HEK293 (cell line): ENCODE measurements around the gene EPHA4.

Experiments used
- ATF2 ChIP-seq: fragments of 450-650 bp; formaldehyde crosslinking; IDR thresholded peaks from 2 replicates; pipeline ENCODE4 v1.5.1; 2016; ENCODE audit warnings: missing biosample characterization, missing genetic modification characterization, low read depth
- CTCF ChIP-seq: fragments of 450-650 bp; formaldehyde crosslinking; IDR thresholded peaks from 2 replicates; pipeline ENCODE4 v1.5.1; 2016; ENCODE audit warnings: missing biosample characterization, missing genetic modification characterization
- HOXC10 ChIP-seq: sonication (generic); formaldehyde crosslinking; IDR thresholded peaks from 2 replicates; pipeline ENCODE4 v1.8.1; 2023; ENCODE audit warnings: mild to moderate bottlenecking, missing genetic modification reagents
- MYNN ChIP-seq: fragments of 450-650 bp; formaldehyde crosslinking; IDR thresholded peaks from 2 replicates; pipeline ENCODE4 v1.5.1; 2016; ENCODE audit warnings: missing biosample characterization, missing genetic modification characterization, borderline replicate concordance
- ZNF148 ChIP-seq: fragments of 450-650 bp; formaldehyde crosslinking; IDR thresholded peaks from 2 replicates; pipeline ENCODE4 v1.5.0; 2017; ENCODE audit warnings: missing biosample characterization, missing genetic modification characterization, borderline replicate concordance
- ZNF16 ChIP-seq: fragments of 450-650 bp; formaldehyde crosslinking; IDR thresholded peaks from 2 replicates; pipeline ENCODE4 v1.5.1; 2016; ENCODE audit warnings: low read depth, missing biosample characterization, missing genetic modification characterization
- ZNF24 ChIP-seq: fragments of 450-650 bp; formaldehyde crosslinking; IDR thresholded peaks from 2 replicates; pipeline ENCODE4 v1.5.1; 2016; ENCODE audit warnings: missing biosample characterization, missing genetic modification characterization
- ZNF248 ChIP-seq: fragments of 450-650 bp; formaldehyde crosslinking; IDR thresholded peaks from 2 replicates; pipeline ENCODE4 v1.5.1; 2017; ENCODE audit warnings: missing biosample characterization, missing genetic modification characterization
- ZNF629 ChIP-seq: fragments of 450-650 bp; formaldehyde crosslinking; IDR thresholded peaks from 2 replicates; pipeline ENCODE4 v1.5.1; 2017; ENCODE audit warnings: missing biosample characterization, missing genetic modification characterization
- ZNF785 ChIP-seq: fragments of 450-650 bp; formaldehyde crosslinking; IDR thresholded peaks from 2 replicates; pipeline ENCODE4 v1.5.1; 2016; ENCODE audit warnings: missing biosample characterization, missing genetic modification characterization
- ZXDB ChIP-seq: fragments of 450-650 bp; formaldehyde crosslinking; IDR thresholded peaks from 2 replicates; pipeline ENCODE4 v1.5.1; 2016; ENCODE audit warnings: missing biosample characterization, missing genetic modification characterization
- TF ChIP-seq, protein P1 (sequence below): fragments of 450-650 bp; formaldehyde crosslinking; IDR thresholded peaks from 2 replicates; pipeline ENCODE4 v1.5.1; 2016; ENCODE audit warnings: missing biosample characterization, missing genetic modification characterization
- TF ChIP-seq, protein P2 (sequence below): fragments of 450-650 bp; formaldehyde crosslinking; IDR thresholded peaks from 2 replicates; pipeline ENCODE4 v1.5.1; 2016; ENCODE audit warnings: missing biosample characterization, missing genetic modification characterization

- TF ChIP-seq ZNF629 (tag by site-specific recombination) (no peak), ZNF16 (tag by site-specific recombination) (no peak), CTCF (tag by site-specific recombination) (no peak), ZNF24 (tag by site-specific recombination) (no peak), ZXDB (tag by site-specific recombination) (no peak), ZNF148 (tag by site-specific recombination) (no peak), ZNF785 (tag by site-specific recombination) (no peak), HOXC10 (no peak), ATF2 (no peak), MYNN (tag by site-specific recombination) (no peak), ZNF248 (tag by site-specific recombination) (no peak)
- TF ChIP-seq, protein P1, sequence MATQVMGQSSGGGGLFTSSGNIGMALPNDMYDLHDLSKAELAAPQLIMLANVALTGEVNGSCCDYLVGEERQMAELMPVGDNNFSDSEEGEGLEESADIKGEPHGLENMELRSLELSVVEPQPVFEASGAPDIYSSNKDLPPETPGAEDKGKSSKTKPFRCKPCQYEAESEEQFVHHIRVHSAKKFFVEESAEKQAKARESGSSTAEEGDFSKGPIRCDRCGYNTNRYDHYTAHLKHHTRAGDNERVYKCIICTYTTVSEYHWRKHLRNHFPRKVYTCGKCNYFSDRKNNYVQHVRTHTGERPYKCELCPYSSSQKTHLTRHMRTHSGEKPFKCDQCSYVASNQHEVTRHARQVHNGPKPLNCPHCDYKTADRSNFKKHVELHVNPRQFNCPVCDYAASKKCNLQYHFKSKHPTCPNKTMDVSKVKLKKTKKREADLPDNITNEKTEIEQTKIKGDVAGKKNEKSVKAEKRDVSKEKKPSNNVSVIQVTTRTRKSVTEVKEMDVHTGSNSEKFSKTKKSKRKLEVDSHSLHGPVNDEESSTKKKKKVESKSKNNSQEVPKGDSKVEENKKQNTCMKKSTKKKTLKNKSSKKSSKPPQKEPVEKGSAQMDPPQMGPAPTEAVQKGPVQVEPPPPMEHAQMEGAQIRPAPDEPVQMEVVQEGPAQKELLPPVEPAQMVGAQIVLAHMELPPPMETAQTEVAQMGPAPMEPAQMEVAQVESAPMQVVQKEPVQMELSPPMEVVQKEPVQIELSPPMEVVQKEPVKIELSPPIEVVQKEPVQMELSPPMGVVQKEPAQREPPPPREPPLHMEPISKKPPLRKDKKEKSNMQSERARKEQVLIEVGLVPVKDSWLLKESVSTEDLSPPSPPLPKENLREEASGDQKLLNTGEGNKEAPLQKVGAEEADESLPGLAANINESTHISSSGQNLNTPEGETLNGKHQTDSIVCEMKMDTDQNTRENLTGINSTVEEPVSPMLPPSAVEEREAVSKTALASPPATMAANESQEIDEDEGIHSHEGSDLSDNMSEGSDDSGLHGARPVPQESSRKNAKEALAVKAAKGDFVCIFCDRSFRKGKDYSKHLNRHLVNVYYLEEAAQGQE (tag by site-specific recombination), result no peak
- TF ChIP-seq, protein P2, sequence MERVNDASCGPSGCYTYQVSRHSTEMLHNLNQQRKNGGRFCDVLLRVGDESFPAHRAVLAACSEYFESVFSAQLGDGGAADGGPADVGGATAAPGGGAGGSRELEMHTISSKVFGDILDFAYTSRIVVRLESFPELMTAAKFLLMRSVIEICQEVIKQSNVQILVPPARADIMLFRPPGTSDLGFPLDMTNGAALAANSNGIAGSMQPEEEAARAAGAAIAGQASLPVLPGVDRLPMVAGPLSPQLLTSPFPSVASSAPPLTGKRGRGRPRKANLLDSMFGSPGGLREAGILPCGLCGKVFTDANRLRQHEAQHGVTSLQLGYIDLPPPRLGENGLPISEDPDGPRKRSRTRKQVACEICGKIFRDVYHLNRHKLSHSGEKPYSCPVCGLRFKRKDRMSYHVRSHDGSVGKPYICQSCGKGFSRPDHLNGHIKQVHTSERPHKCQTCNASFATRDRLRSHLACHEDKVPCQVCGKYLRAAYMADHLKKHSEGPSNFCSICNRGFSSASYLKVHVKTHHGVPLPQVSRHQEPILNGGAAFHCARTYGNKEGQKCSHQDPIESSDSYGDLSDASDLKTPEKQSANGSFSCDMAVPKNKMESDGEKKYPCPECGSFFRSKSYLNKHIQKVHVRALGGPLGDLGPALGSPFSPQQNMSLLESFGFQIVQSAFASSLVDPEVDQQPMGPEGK, result no peak
Observed at GRCh38 chr2:221480163-221480562, 91.9 kb downstream of the EPHA4 start.
